ENCODE results near the gene PGGT1B. TPM values are rescaled to one million over a fixed set of nuclear protein-coding genes. Genes with fewer than 3 reads are reported as not detected.

Gene PGGT1B
- 21.4 TPM for total RNA-seq

GRCh38 chr5:115262321-115263077 lies at the start of gene PGGT1B:
TSS of gene PGGT1B (minus strand) at chr5:115262877. CDS start at chr5:115262851, 26 bp downstream.
- peak; percentile 83 for DNase-seq

DNA sequence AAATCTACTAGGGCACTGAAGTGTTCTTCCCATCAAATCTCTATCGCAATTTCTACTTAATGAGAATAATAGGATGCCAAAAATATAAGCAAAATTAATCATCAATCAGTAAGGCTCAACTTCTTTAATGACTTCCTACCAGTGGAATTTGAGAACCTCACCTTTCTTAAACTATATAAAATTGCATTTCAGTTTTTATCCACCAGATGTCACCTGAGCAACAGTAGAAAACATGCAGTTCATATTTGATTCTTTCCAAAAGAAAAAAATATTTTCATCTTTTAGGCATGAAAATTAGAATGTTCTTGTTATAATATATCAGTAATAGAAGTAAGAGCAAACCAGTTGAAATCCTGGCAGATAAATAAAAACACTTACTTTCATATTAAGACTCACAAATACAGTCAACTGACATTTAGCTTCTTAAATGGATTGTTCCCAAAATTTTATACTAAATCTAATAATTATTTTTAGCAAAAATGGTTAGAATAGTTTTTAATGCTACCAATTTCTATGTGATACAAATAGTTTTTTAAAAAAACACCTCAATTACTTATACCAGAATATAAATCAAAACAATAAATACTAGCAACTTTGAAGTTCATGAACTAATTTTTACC lies 47.2 kb upstream of the PGGT1B start:
- DNase-seq, result peak; percentile 72

DNA sequence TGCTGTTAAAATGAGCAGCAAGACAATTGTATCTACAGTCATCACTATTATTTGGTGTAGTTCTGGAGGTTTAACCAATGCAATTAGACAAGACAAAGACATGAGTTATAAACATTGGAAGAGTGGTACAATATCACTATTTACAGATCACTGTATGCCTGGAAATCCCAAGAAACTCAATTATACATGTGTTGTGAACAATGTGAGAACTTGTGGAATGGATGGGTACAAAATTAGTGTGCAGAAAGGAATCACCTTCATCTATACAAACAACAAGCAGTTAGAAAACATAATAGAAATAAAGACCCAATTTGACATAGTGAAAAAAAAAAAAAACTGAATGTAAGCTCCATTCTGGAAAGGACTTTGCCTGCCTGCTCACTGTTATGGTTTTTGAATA lies 46.1 kb upstream of the PGGT1B start:
- no peak for DNase-seq

- no peak for DNase-seq
Observed at GRCh38 chr5:115306011-115306536, 43.4 kb upstream of the PGGT1B start.

GRCh38 chr5:115304496-115304895 lies 41.8 kb upstream of the PGGT1B start:
- DNase-seq, result no peak

- DNase-seq, result no peak
Observed at GRCh38 chr5:115298811-115299210, 36.1 kb upstream of the PGGT1B start.

GRCh38 chr5:115297031-115297430 lies 34.4 kb upstream of the PGGT1B start:
- DNase-seq, result no peak

GRCh38 chr5:115296124-115297022 lies 33.7 kb upstream of the PGGT1B start, which contains the start of gene CCDC112:
TSS of gene CCDC112 (minus strand) at chr5:115296654. CDS start at chr5:115296543, 111 bp downstream.
- peak; percentile 85 for DNase-seq

GRCh38 chr5:115295777-115296123 lies 33.1 kb upstream of the PGGT1B start:
- DNase-seq, result no peak

DNA sequence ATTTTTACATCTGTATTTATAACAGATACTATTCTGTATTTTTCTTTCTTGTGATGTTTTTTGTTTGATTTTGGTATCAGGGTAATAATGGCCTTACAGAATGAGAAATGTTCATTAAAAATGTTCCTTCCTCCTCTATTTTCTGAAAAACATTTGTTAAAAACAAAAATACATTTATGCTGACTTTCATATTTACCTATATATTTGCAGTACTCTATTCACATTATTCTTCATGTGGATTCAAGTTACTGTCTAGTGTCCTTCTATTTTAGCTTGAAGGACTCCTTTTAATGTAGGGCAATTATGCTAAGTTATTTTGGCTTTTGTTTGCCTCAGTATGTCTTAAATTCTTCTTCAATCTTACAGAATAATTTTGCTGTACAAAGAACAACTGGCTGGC lies 28.7 kb upstream of the PGGT1B start:
- no peak for DNase-seq

DNA sequence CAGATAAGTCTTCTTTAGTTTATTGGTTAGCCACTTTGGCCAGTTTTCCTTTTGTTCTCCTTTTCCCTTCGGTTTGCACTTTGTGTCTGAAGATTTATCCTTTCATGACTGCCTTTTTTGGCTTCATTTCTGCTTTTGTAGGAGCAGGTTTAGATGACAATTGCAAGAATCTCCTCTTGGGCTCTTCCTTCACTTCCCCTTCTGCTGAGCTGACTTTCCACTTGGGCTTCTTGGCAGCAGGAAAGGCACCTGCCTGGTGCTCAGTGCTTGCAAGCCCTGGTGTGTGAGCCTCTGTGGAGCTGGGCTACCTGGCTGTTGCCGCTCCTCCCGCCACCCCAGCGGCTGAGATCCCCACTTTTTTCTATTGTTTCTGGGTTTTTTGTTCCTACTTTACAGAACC lies 26.4 kb upstream of the PGGT1B start:
- DNase-seq, result no peak

GRCh38 chr5:115284021-115284420 lies 21.3 kb upstream of the PGGT1B start:
- DNase-seq, result no peak

DNA sequence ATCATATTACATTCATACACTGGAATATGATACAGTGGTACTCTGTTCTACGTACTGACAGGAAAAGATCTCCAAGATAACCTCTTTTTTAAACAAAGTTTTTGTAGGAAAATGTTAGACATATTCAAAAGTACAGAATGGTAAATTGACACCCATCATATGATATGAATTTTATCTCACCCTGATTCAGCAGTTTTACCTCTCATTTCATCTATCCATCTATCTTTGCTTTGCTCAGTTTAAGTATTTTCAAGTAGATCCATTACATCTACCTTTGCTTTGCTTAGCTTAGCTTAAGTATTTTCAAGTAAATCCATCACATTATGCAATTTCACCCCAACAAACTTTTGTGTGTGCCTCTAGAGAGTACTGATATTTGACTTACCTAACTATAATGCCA lies 19.5 kb upstream of the PGGT1B start:
- DNase-seq, result no peak

DNA sequence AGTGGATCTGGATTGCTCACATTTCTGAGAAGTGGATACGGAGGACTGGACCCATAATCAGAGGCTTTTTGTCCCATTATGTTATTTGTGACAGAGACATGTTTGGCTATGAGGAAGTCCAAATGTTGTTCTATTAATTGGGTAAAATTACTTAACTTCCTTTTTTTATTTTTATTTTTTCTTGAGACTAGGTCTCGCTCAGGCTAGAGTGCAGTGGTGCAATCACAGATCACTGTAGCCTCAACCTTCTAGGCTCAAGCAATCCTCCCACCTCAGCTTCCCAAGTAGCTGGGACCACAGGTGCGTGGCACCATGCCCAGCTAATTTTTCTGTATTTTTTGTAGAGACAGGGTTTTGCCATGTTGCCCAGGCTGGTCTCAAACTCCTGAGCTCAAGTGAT lies 11.9 kb upstream of the PGGT1B start:
- no peak for DNase-seq

DNA sequence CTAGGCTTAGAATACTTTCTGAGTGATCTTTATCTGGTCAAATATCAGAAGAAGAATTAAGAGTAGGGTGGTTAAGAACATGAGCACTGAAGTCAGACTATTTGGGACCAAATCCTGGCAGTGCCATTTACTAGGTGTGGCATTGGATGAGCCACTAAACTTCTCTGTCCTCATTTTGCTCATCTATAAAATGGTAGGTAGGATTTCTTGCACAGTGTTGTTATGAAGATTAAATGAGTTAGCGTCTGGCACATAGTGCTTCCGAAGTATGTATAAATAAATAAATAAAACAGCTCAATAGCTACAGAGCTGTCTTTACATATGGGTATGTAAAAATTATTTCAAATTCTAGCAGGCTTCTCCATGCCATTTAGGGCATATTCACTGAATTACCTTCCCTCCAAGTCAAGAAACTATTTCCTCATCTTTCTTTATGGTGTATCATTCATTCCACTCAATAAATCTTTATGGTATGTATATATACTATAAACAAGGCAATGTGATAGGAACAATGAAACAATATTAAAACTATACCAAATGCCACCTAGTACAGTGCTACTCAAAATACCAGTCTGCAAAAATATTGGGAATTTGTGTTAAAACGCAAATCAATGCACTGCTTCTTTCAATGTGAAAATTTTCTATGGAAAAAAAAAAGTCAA lies 9.8 kb upstream of the PGGT1B start:
- no peak for DNase-seq

- no peak for DNase-seq
Observed at GRCh38 chr5:115271295-115272050, 8.8 kb upstream of the PGGT1B start.

GRCh38 chr5:115267617-115268016 lies 4.9 kb upstream of the PGGT1B start:
- DNase-seq, result no peak

DNA sequence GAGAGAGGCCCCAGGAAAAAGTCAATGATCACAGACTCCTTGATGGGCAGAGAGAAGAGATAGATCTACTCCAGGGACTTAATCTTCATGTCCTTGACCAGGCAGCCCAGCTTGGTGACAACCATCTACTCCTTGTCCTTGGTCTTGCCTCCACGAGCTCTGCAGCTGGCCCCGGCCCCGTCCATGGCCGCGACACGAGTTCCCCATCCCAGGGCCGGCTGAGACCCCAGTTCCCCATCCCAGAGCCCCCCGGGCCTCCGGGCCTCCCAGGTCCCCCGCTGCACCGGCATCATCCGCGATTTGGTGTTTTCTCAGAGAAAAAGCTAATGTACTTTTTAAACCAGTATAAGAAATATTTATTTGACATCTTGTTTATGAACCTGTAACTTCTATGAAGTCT lies 2.5 kb upstream of the PGGT1B start:
- DNase-seq, result no peak

DNA sequence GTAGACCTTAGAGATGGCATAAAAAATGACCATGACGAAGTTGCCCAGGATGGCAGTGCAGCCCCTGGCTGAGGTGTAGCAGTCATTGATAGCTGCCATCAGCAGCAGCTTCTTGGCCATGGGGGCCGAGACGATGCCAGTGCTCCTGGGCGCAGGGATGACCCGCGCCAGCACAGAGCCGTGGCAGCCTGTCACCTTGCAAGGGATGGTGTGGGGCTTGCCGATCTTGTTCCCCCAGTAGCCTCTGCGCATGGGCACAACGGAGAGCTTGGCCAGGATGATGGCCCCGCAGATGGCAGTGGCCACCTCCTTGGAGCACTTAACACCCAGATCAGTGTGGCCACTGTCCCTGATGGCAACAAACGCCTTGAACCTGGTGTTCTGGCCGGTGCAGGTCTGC lies 2.1 kb upstream of the PGGT1B start:
- no peak for DNase-seq

GRCh38 chr5:115263078-115263380 lies 352 bp upstream of the PGGT1B start:
- DNase-seq, result no peak

DNA sequence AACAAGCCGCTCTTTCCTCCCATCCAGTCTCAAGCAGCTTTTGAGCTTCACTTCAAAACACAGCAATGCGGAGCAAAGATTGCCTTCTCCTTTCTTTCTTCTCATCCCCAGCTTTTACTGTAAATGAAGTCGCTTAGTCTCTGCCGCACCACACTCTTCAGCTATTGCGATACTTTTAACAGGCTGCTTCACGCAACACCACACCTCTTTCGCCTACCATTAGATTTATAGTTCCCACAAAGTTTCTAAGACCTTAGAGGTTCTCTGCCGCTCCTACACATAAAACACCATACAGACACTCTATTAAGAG lies 711 bp downstream of the PGGT1B start:
- no peak for DNase-seq

DNA sequence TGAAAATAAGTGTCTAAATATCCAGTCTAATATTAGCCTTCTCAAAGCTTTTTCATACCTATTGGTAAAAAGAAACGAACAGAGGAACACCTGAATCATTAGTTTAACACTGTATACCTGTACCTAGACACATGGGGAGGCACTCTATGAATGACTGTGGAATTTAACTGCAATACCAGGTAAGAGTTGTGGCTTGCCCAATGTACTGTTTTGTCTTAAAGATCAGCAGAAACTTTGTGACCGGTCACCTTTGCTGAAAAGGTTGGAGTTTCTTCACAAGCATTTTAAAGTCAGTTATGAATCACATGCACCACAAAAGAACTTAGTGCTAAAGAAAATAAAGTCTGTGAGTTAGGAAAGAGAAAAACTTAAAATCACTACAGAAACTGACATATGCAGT lies 2.4 kb downstream of the PGGT1B start:
- DNase-seq, result no peak

All from tongue (tissue), 2 donors.